GM19372 (cell line): Measurements from ENCODE around the gene ZNF43.
A peak's percentile ranks its signal among the peaks of the same experiment; 100 is the strongest.
"Not testable (repeated sequence)": the region's sequence is repeated elsewhere in the genome, so short reads cannot be mapped to it uniquely, and the experiment has no call there.

Source experiments
- ATAC-seq: cut with Tn5 transposase; IDR thresholded peaks from one replicate; pipeline ENCODE4 v1.9.1; 2021; ENCODE audit warnings: mild to moderate bottlenecking, low read depth, moderate library complexity; ENCODE audit not compliant: unreplicated experiment

Gene ZNF43

DNA sequence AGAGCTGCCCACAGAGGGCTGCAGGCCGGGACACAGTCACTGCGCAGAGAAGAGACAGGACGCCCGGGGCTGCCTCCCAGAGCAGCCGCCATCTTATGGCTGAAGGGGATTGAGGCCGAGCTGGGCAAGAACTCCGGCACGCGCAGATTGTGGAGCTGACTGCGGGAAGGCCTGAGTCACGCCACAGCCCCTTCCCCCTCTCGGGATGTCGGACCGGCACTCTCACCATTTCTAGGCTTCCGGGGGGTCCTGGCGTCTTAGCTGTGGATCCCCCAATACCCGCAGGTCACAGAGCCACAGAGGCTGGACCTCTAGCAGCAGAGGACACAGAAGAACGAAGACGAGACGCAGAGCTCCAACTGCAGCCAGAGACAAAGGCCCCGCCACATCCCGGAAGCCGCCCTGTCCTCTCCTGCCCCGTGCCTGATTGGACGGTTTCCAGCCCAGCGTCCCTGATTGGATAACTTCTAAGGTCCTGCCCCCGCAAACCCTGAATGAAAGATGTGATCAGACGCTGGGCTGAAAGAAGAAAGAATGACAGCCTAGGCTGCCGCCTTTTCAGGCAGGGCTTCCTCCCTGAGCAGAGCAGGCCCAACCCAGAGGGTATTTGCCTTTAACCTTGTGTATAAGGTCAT is at the start of gene ZNF43:
TSS of gene ZNF43 (minus strand) at position 373 of the 635 bp plus-strand sequence. CDS start at position 229, 144 bp downstream.
- ATAC-seq, result peak; percentile 79

DNA sequence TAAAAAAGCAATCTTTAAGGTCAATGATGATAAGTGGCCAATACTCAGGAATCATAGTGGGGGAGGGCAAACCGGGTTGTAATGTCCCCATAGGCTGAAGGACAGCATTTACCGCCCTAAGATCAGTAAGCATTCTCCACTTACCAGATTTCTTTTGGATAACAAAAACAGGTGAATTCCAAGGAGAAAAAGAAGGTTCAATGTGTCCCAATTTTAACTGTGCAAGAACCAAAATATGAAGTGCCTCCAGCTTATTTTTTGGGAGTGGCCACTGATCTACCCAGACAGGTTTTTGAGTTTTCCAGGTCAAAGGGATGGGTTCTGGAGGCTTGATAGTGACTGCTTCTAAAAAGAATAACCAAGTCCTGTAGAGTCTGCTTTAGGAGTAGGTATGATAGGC is 49.5 kb upstream of the ZNF43 start:
- not testable (repeated sequence) for ATAC-seq

DNA sequence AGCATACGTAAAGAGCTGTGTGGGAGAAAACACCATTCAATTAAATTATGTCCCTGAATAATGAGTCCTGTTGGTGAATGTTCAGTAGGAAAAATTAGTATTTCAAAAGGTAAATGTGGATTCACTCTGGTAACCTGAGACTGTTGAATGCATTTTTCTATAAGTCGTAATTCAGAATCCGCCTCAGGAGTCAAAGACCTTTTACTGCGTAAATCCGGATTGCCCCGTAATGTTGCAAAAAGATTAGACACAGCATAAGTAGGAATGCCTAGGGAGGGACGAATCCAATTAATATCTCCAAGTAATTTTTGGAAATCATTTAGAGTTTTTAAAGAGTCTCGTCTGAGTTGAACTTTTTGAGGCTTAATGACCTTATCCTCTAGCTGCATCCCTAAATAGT is 48.8 kb upstream of the ZNF43 start:
- not testable (repeated sequence) for ATAC-seq

DNA sequence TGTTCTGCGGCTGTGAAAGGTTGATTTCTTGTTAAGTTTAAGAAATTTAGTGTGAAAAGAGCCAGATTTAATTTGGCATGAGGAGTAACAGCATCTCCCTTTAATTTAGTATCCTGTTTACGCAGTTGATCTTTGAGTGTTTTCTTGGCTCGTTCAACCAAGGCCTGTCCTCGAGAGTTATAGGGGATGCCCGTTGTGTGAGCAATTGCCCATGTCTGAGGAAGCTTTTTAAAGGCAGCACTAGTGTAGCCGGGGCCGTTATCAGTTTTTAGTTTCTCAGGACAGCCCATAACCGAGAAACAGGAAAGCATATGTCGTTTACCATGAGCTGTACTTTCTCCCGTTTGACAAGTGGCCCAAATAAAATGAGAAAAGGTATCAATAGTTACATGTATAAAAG is 47.5 kb upstream of the ZNF43 start:
- ATAC-seq, result no peak

DNA sequence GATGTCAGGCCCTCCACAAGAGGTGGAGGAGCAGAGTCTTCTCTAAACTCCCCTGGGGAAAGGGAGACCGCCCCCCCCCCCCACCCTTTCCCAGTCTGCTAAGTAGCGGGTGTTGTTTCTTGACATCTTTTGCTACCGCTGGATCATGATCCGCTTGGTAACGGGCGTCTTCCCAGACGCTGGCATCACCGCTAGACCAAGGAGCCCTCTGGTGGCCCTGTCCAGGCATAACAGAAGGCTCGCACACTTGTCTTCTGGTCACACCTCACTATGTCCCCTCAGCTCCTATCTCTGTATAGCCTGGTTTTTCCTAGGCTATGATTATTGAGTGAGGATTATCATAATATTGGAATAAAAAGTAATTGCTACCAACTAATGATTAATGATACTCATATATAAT is 44.8 kb upstream of the ZNF43 start:
- ATAC-seq, result not testable (repeated sequence)

DNA sequence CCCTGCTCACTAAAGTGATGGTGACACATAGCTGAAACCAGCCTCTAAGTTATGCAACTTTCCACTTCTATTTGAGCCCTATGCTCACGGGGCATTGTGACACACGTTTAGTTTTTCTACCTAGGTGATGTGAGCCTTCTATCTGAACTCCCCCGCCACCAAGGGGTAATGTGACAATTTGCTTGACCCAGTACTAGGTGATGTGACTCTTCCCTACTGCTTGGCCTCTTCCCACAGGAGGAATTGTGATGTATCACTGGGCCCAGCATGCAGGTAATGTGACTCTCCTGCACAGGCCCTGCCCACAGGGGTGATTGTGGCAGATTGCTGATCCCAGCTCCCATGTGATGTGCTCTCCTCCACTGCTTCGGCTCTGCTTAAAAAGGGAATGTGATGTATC is 42.7 kb upstream of the ZNF43 start:
- no peak for ATAC-seq

DNA sequence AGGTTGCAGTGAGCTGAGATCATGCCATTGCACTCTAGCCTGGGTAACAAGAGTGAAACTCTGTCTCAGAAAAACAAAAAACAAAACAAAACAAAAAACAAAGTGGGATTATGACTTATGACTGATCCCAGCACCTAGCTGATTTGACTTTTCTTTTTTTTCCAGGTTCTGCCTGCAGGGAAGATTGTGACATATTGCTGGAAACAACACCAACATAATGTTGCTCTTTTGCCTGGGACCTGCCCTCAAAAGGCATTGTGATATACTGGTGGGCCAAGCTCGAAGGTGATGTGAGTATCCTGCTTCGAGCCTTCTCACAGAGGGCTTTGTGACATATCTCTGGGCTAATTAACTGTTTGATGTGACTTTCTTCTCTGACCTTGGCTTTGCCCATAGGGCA is 42.0 kb upstream of the ZNF43 start:
- no peak for ATAC-seq

DNA sequence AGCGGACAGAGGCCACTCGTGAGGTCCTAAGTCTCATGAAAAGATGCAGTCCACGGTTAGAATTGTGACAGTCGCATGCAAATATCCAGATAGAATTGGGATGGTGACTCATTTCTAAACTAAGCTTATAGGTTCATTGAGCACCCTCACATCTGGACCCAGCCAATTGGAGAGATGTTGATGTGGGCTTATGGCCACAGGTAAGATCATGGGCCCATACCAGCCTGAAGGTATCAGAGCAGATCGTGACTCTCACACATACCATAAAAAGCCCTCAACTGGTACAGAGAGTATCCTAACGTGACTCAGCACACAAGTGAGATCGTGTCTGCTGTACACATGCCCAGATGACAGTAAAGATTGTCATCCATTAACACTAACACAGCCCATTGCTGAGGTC is 40.6 kb upstream of the ZNF43 start:
- not testable (repeated sequence) for ATAC-seq

DNA sequence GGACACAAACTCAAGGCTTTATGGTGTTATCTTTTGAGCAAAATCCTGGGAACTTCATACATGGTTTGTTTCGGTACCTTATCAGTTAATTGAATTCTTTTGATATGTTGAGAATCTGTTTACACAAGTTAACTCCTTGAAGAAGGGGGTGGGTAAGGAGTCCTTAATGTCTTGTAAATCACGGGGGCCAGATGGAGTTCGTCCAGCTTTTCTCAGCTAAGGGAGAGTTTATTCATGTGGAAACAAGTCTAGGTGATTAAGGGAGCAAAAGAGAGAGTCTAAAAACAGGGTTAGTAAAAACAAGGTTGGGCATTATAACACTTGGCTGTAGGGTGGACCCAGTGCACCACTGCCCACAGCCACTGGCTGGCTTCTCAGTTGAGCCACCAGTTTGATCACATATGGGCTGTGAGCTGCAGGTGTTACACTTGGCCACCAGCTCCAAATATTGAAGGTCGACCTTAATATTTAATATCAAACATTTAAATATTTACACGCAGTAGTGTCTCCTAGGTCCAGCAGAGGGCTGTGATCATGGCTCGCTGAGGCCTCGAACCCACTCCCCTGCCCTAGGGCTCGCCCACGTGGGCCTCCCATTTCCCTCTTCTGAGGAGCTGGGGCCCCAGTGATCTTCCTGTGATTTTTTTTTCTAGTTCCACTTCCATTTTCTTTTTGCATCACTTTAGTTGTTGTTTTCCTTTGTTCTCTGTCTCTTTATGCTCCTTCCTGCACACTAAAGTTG is 21.0 kb upstream of the ZNF43 start:
- ATAC-seq, result no peak

DNA sequence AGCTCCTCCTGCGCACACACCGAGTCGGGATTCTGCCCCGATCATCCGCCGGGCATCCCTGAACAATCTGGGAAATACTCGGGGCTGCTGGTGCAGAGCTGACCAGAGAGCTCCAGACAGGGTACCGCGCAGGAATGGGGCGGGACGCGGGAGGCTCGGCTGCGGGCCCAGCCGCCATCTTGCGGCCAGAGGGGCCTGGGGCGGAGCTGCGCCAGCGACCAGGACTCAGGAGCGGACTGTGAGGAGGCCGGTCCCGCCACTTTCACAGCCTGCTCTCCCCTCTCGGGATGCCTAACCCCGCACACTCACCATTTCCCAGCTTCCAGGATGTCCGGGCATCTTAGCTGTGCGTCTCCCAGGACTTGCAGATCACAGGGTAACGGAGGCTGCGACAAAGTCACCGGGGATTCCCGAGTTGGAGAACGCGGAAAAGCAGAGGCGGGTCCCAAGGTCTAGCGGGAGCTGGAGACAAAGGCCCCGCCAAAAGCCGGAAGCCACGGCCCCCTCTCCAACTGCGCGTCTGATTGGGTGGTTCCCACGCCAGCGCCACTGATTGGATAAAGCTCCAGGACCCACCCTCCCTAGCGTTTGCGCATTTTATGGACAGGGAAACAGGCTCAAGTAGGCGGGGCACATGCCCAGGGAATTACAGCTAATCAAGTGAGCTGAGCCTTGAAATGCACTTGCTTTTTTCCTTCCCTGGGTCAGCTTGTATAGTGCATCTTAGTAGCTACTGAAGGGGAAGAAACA is 15.8 kb upstream of the ZNF43 start:
- peak; percentile 88 for ATAC-seq

DNA sequence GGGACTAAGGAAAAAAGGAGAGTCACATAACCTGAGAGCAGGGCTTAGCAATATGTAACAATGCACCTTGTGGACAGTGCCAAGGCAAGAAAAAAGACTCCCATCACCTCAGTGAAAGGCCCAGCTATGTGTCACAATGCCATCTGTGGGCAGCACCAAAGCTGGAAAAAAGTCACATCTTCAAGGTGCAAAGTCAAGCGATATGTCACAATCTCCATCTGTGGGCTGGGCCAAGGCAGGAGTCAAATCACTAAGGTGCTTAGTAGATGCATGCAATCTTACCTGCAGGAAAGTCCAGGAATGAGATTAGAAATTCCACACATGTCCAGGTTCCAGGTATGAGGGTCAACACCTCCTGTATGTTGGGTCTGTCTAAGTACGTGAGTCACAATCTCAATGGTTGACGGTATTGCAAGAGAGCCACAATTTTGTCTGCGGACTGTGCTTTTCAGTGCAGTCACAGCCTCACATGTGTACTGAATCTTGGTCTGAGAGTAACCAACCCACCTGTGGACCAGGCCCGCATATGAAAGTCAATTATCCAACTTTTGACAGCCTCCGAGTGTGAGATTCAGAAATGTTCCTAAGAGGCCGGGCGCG is 14.8 kb upstream of the ZNF43 start:
- no peak for ATAC-seq

DNA sequence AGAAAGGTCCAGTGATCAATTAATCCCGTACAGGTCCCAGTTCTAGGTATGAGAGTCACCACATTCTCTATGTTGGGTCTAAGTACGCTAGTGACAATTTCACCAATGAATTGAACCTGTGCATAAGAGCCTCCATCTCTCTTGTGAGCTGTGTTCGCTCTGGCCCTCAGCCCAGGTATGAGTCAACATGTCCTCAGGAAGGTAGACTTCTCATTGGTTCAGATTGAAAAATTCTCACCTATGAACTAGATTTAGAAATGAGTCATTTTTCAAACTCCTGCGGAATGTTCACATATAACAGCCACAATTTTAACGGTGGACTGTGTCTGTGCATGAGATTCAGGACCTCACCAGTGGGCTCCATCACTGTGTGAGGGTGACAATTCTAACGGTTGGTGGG is 12.7 kb upstream of the ZNF43 start:
- ATAC-seq, result no peak

DNA sequence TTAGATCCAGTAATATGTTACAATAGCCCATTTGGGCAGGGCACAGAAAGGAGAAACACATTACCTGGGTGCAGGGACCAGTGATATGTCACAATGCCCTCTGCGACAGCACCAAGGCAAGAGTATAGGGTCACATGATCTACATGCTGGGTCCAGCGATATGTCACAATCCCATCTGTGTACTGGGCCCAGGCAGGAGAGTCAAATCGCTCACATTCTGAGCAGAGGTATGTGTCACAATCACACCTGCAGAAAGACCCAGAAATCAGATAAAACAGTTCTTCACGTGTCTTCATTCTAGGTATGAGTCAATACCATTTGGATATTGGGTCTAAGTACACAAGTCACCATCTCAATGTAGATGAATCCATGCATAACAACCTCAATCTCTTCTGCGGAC is 7.1 kb upstream of the ZNF43 start:
- ATAC-seq, result no peak

DNA sequence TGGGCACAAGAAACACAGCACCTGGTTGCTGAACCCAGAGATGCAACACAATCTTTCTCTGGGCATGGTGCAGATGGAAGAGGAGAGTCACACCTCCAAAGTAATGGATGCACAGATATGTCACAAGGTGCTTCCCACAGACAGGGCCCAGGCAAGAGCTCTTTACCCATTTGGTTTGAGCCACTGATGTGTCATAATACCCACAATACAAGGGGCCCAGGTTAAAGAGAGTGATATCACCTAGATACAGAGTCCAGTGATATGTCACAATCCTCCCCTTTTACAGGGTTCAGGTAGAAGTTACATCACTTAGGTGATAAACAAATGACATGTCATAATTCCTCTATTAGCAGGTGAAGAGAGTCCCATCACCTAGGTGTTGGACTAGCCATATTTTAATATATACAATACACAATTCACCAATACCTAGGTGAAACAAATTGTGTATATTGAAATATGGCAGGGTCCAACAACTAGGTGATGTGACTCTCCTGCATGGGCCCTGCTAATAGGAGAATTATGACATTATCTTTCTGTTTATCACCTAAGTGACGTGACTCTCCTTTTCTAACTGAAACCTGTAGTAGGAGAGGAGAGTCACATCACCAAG is 5.6 kb upstream of the ZNF43 start:
- ATAC-seq, result no peak

DNA sequence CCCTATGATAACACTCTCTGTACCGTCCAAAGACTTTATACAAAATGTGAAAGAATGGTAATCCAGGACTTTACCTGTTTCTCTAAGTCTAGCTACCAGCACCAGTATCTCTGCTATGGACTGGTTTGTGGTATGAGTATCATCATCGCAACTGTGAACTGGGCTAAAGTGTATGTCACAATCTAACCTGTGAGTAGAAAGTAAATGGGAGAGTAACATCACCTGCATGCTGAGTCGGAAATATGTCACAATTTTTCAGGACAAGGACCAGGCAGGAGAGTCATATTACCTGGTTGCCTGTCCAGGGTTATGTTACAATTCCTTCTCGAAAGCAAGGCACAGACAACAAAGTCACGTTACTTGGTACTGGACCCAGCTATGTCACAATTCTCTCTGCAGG is 5.1 kb upstream of the ZNF43 start:
- no peak for ATAC-seq

DNA sequence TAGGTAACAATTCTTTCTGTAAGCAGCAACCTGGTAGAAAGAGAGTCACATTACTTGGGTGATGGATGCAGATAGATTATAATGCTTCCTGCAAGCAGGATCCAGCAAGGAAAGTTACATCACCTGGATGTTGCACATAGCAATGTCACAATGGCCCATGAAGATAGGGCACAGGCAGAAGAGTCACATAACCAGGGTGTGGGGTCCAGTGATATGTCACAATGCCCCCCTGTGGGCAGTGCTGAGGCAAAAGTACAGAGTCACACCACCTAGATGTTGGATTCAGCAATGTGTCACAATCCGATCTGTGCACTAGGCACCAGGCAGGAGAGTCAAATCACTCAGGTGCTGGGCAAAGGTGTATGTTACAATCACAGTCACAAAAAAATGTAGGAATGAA is 4.0 kb upstream of the ZNF43 start:
- ATAC-seq, result no peak

DNA sequence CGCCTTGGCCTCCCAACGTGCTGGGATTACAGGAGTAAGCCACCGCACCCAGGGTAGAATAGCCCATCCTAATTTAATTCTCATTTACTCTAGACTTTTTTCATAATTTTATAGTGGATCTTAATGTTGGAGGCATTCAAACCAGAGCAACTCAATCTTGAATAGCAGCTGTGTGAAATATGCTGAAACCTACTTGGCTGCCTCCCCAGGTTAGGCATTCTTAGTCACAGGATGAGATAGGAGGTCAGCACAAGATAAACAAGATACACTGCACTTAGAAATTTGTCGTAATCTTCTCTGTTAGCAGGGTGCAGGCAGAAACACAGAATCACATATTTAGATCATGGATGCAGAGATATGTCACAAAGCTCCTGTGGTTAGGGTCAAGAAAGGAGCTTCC is 2.7 kb upstream of the ZNF43 start:
- no peak for ATAC-seq

DNA sequence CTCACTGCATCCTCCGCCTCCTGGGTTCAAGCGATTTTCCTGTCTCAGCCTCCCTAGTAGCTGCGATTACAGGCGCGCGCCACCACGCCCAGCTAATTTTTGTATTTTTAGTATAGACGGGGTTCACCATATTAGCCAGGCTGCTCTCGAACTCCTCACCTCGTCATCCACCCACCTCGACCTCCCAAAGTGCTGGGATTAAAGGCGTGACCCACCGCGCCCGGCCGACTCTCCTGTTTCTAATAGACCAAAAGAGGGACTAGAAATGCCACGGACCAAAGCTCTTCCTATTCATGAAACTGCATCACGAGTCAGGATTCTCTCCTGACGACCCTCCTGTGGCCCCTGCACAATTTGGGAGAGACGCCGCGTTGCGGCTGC is 563 bp downstream of the ZNF43 start:
- no peak for ATAC-seq

DNA sequence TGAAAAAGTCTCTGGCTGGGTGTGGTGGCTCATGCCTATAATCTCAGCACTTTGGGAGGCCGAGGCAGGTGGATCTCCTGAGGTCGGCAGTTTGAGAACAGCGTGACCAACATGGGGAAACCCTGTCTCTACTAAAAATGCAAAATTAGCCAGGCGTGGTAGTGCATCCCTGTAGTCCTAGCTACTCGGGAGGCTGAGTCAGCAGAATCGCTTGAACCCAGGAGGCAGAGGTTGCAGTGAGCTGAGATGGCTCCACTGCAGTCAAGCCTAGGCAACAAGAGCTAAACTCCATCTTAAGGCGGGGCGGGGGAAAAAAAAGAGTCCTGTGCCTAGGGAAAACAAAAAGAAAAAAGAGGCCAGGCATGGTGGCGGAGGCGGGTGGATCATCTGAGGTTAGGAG is 2.2 kb downstream of the ZNF43 start:
- ATAC-seq, result no peak

DNA sequence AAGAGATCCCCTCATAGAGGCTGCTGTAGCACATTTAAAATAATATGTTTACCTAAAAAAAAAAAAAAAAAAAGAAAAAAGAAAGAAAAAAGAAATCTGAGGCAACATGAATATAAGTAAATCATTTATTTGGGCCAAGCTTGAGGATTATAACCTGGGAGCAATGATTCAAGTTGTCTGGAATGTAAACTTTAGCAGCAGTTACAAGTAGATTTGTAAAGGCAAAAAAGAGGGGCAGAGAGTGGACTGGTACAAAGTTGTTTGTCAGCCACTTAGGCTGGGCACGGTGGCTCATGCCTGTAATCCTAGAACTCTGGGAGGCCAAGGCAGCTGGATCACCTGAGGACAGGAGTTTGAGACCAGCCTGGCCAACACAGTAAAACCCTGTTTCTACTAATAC is 11.3 kb downstream of the ZNF43 start:
- no peak for ATAC-seq

DNA sequence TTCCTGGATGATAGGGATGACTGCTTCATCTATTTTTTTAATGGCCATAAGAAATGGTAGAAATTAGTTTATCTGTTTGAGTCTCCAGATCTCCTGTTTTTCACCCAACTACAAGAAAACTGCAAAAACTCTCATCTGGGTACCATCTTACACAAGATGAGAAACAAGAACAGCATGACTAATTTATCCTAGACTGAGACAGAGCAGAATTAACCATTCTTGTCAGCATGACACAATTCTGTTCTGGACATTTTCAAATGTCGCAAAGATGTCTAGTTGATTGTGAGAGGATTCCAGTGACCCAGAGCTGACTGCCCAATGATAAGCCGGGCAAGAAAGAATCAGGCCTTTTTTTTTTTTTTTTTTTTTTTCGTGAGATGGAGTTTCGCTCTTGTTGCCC is 12.8 kb downstream of the ZNF43 start:
- no peak for ATAC-seq
